ENCODE measurements around the gene DNASE1L2.

Gene DNASE1L2

GRCh38 chr16:2204416-2205103 lies 31.7 kb upstream of the DNASE1L2 start:
- no peak for DNase-seq

DNA sequence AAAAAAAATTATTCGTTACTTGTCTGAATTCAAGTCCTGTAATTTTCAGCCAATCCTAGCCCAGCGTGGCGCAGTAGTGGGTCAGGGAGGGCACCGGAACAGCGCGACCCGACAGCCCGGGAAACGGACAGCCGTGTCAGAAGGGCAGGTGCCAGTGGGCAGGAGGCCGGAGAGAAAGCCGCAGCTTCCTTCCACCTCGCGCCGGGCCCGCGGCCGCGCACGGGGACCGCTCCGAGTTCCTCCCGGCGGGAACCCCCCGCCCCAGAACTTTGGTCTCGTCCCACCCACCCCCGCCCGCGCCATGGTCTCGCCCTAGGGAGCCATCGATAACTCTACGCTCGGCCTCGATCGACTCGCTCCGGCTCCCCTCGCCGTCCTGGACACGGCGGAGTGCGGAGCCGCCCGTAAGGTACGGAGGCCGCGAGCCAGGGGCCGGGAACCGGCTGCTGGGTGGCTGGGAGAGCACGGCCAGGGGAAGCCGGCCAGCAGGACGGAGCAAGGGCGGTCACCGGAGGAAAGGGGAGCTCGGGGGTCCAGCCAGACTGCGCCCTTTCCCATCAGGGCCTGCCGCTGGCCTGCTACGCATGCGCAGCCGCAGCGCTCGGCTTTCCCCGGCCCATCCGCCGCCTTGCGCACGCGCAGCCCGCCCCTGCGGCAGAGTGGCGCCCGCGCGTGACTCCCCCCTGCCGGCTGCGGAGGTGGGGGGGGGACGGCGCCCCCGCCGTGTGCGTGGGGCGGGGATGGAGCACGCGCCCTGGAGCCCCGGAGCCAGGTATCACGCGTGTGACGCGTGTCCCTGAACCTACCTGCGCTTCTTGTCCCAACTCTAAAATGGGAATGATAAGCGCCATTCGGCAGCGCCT lies 30.9 kb upstream of the DNASE1L2 start, which contains the start of gene MLST8:
Gene MLST8 (plus strand): TSS at position 351 of the 863 bp plus-strand sequence. CDS start 632 bp downstream, outside the sequence.
- peak; percentile 82 for DNase-seq

DNA sequence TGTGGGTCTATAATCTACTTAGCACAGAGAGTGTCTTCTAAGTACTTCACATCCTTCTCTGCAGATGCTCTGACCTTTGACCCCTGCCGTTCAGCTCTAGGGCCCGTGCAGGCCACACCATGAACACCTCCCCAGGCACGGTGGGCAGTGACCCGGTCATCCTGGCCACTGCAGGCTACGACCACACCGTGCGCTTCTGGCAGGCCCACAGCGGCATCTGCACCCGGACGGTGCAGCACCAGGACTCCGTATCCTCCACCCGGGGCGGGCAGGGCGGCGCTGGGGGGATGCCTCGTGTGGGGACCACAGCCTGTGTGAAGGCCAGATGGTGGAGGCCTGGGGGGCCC lies 30.3 kb upstream of the DNASE1L2 start:
- DNase-seq, result no peak

DNA sequence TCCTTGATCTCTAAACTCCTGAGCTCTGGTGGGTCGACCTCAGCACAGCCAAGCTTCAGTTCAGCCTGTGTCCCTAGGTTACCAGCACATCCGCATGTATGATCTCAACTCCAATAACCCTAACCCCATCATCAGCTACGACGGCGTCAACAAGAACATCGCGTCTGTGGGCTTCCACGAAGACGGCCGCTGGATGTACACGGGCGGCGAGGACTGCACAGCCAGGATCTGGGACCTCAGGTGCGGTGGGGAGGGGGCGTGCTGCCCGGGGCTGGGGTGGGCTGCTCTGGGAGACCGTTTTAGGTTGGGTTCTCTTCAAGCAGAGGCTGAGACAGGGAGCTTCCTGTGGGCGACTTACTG lies 29.8 kb upstream of the DNASE1L2 start:
- no peak for DNase-seq

- DNase-seq, result no peak
Observed at GRCh38 chr16:2206780-2207433, 29.3 kb upstream of the DNASE1L2 start.

GRCh38 chr16:2207872-2208271 lies 28.4 kb upstream of the DNASE1L2 start:
- DNase-seq, result no peak

GRCh38 chr16:2208308-2208707 lies 27.9 kb upstream of the DNASE1L2 start:
- DNase-seq, result no peak

- no peak for DNase-seq
Observed at GRCh38 chr16:2208772-2209171, 27.5 kb upstream of the DNASE1L2 start.

DNA sequence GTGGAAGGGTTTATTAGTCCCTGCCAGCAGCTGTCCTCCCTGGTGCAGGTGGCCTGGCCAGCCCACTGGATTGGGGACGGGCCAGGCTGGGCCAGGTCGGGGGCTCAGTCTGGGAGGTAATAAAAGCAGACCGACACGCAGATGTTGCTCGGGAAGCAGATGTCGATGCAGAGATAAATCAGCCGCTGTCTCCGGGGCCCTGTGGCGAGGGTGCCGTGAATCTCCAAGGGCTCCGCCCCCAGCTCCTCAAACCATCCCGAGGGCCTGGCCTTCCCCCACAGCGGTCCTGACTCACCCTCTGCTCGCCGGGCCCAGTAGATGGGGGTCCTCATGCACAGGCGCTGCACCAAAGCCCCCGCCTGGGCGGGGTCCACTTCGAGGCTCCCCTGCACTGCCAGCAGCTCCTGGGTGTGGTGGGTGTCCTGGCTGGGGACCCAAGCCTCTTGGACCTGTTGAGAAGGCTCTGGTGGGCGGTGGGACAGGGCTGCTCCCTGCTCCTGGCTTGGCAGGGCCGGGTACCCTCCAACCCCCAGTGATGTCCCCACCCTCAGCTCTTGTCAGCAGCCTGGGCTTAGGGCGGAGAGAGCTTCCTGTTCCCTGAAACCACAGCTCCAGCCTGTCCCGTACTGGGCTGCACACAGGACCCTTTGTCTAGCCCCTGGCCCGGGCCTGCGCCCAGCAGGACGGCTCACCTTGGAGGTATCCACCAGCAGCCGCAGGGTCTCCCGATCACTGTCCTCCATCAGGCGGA lies 26.8 kb upstream of the DNASE1L2 start:
- DNase-seq, result no peak

- DNase-seq, result no peak
Observed at GRCh38 chr16:2210009-2210332, 26.3 kb upstream of the DNASE1L2 start.

DNA sequence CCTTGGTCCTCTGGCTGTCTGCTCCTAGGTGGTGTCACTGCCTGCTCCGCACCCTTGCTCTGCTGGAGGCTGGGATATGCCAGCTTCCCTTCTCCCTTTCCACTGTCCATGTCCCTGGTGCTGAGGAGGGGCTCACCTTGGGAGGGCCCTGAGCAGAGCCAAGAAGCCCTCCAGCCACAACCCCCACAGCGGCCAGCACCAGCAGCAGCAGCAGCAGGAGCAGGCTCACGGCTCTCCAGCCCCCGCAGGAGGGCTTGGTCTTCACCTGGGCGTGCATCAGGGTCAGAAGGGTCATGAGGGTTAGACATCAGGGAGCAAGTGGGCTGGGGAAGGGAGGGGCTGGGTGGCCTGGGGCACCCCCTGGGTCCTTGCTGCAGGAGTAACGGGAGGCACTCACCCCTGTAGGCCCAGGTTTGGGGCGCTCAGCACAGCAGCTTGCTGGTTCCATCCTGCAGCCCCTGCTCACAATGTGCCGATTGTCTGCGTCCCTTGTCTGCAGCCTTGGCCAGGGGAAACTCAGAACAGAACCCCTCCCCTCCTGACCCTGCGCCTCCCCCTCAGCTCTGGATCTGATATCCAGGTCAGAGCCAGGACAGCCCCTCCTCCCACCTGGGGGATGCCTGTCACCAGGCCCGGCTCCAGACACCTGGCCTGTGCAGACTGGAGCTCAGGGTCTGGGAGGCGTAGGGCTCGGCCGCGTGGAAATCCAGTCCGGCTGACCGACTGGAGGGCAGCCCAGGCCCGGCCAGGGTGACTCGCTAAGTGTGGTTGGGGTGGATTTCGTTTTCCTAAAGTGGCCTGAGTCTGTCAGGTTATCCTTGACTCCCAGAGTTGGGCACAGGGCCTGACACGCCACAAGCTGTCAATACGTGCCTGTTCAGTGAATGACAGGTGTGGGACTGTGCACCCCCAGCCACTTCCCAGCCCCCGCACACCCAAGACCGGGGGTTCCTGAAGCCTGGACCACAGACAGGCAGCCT lies 25.6 kb upstream of the DNASE1L2 start, which contains the start of gene BRICD5:
Gene BRICD5 (minus strand): TSS at position 478 of the 980 bp plus-strand sequence. CDS start 30 bp downstream, at position 448.
- DNase-seq, result no peak

- DNase-seq, result no peak
Observed at GRCh38 chr16:2211923-2212347, 24.3 kb upstream of the DNASE1L2 start.

DNA sequence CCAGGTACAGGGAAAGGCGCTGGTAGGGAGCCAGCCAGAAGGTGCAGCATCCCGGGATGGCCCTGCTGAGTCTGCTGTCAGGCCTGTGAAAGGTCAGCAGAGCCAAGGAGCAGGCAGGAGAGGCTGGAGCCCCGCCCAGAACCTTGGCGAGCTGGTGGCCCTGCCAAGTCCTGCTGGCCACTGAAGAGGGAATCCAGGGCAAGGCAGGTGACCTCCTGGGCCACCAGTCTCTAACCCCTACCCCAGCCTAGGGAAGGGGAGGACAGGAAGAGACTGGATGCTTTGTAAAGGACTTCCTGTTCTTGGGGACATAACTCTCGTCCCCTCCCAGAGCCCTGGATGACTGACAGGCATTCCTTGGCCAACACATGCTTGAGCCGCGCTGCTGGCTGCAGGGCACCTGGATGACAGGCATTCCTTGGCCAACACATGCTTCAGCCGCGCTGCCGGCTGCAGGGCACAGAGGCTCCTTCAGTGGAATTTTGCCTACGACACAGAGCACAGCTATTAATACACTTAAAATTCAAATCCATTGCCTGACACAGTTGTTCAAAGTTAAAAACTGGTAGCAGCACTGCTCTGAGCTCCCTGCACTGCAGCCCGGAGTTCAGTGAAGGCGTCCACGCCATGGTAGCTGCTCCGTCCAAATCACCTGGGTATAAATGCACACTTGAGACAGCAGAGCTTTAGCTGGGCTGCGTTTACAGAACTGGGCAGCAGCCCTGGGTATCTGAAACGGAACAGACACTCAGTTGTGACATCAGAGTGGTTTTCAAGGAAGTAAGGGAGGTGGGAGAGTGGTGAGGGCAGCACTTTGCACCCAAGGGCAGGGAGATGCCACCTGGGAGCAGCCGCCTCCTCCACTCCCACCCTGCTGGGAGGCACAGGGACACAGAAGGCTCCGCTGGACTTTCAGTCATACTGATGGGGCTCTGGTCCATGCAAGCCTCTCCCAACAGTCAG lies 23.6 kb upstream of the DNASE1L2 start:
- DNase-seq, result no peak

GRCh38 chr16:2213817-2214718 lies 22.2 kb upstream of the DNASE1L2 start:
- DNase-seq, result no peak

- DNase-seq, result no peak
Observed at GRCh38 chr16:2214719-2214968, 21.6 kb upstream of the DNASE1L2 start, which contains the start of gene PGP. Gene PGP (minus strand): TSS chr16:2214840. CDS start chr16:2214777, 63 bp downstream.

DNA sequence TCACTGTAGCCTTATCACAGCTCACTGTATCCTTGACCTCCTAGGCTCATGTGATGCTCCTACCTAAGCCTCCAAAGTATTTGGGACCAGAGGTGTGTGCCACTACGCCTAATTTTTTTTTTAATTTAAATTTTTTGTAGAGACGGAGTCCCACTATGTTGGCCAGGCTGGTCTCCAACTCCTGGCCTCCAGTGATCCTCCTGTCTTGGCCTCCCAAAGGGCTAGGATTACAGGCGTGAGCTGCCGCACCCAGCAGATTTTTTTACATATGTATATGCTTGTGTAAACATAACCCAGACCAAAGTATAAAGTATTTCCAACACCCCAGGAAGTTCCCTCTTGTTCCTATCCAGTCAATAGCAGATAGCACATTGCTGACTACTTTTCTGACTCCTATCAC lies 19.9 kb upstream of the DNASE1L2 start:
- DNase-seq, result no peak

- DNase-seq, result peak; percentile 96
Observed at GRCh38 chr16:2223221-2223941, 12.9 kb upstream of the DNASE1L2 start, which contains the start of gene E4F1. Gene E4F1 (plus strand): TSS chr16:2223591. CDS start chr16:2223614, 23 bp downstream.

- DNase-seq, result peak; percentile 12
Observed at GRCh38 chr16:2223942-2224486, 12.2 kb upstream of the DNASE1L2 start.
